B cell (primary cell): ENCODE measurements around the gene CCL11. TPM values are rescaled to one million over a fixed set of nuclear protein-coding genes. Genes with fewer than 3 reads are reported as not detected.

ENCODE experiments used
- ATAC-seq: fragments of 200-7000 bp; cut with Tn5 transposase; one replicate; pipeline ENCODE4 v1.10.0; 2021; ENCODE audit warnings: low read depth, mild to moderate bottlenecking, moderate number of reproducible peaks, moderate library complexity
- CTCF ChIA-PET: fragments of 350-600 bp; sonication (Branson Sonifier 250); formaldehyde crosslinking; loops from one replicate; lab custom pipeline; 2021; ENCODE audit warnings: antibody characterized with exemption, inconsistent platforms; lab: Charles Lee
- POLR2A ChIA-PET: fragments of 350-600 bp; sonication (Branson Sonifier 250); formaldehyde crosslinking; loops from one replicate; lab custom pipeline; 2021; ENCODE audit warnings: antibody characterized with exemption; lab: Charles Lee
- DNase-seq: peaks from one replicate; pipeline ENCODE4 v3.0.0; 2013
- H2AFZ ChIP-seq: 2 replicates; pipeline ENCODE4 v1.6.1; 2012; ENCODE audit warnings: mild to moderate bottlenecking, low read depth, low read length; ENCODE audit not compliant: insufficient read depth, poor library complexity, severe bottlenecking
- H3K27ac ChIP-seq, 2 donors: 1 replicate in 1 of 2; 2 replicates in 1 of 2; pipeline ENCODE4 v1.5.1; 2012 to 2013; ENCODE audit warnings: low read length in 2 of 2, mild to moderate bottlenecking in 2 of 2, moderate library complexity in 1 of 2
- H3K27me3 ChIP-seq, 4 experiments: fragments of 200-600 bp in 1 of 4; sonication (generic) in 1 of 4; replicated peaks in 1 of 4; 1 replicate in 2 of 4; 2 replicates in 2 of 4; pipeline versions ENCODE4 v1.6.1 to v1.7.0; 2013 to 2016; ENCODE audit warnings: low read length in 3 of 4, mild to moderate bottlenecking in 2 of 4, mixed read lengths in 1 of 4, moderate library complexity in 1 of 4; ENCODE audit not compliant: insufficient read depth in 4 of 4, control insufficient read depth in 3 of 4; ENCODE audit errors: control extremely low read depth in 1 of 4
- H3K36me3 ChIP-seq, 2 experiments: replicated peaks in 1 of 2; 1 replicate in 1 of 2; 2 replicates in 1 of 2; pipeline versions ENCODE4 v1.6.1 to v1.7.1; 2013; ENCODE audit warnings: low read length in 1 of 2; ENCODE audit not compliant: insufficient read depth in 2 of 2, control insufficient read depth in 1 of 2; ENCODE audit errors: control extremely low read depth in 1 of 2, extremely low read depth in 1 of 2
- H3K4me1 ChIP-seq, 2 donors: fragments of 200-600 bp in 1 of 2; sonication (generic) in 1 of 2; 1 replicate in 1 of 2; 2 replicates in 1 of 2; pipeline versions ENCODE4 v1.5.1 to v1.6.1; 2013 to 2017; ENCODE audit warnings: low read length in 2 of 2; ENCODE audit not compliant: control insufficient read depth in 2 of 2, insufficient read depth in 2 of 2
- H3K4me2 ChIP-seq: replicated peaks from 2 replicates; pipeline ENCODE3; 2012; ENCODE audit warnings: mild to moderate bottlenecking, low read depth, low read length; ENCODE audit not compliant: poor library complexity, severe bottlenecking
- H3K4me3 ChIP-seq, 5 experiments: fragments of 200-600 bp in 1 of 5; sonication (generic) in 1 of 5; 1 replicate in 3 of 5; 2 replicates in 2 of 5; pipeline versions ENCODE4 v1.5.1 to v1.7.0; 2011 to 2016; ENCODE audit warnings: low read length in 4 of 5, mild to moderate bottlenecking in 4 of 5, low read depth in 2 of 5, control low read depth in 1 of 5, moderate library complexity in 1 of 5; ENCODE audit not compliant: insufficient read depth in 1 of 5; ENCODE audit errors: control extremely low read depth in 1 of 5, extremely low read depth in 1 of 5
- H3K79me2 ChIP-seq: fragments of 200-600 bp; sonication (generic); one replicate; pipeline ENCODE4 v1.6.0; 2016; ENCODE audit warnings: low read length; ENCODE audit not compliant: control insufficient read depth, insufficient read depth
- H3K9ac ChIP-seq: fragments of 200-600 bp; sonication (generic); 2 replicates; pipeline ENCODE4 v1.6.1; 2017; ENCODE audit warnings: mild to moderate bottlenecking, low read length, moderate library complexity
- H3K9me3 ChIP-seq, 3 donors: one replicate each; pipeline versions ENCODE4 v1.6.1 to v1.7.1; 2013; ENCODE audit warnings: low read length in 2 of 3; ENCODE audit not compliant: control insufficient read depth in 2 of 3, insufficient read depth in 1 of 3; ENCODE audit errors: control extremely low read depth in 1 of 3
- H4K20me1 ChIP-seq: 2 replicates; pipeline ENCODE4 v1.6.0; 2012; ENCODE audit warnings: mild to moderate bottlenecking, low read length; ENCODE audit not compliant: insufficient read depth, control insufficient read depth, poor library complexity, severe bottlenecking
- H3K27ac Mint-ChIP-seq: one replicate; pipeline ENCODE4 v1.8.0; 2021; ENCODE audit warnings: mixed read lengths
- H3K27me3 Mint-ChIP-seq: one replicate; pipeline ENCODE4 v1.8.0; 2021; ENCODE audit warnings: mixed read lengths
- H3K4me1 Mint-ChIP-seq: one replicate; pipeline ENCODE4 v1.8.0; 2021; ENCODE audit warnings: mixed read lengths
- H3K4me3 Mint-ChIP-seq: one replicate; pipeline ENCODE4 v1.8.0; 2021; ENCODE audit warnings: mixed read lengths
- H3K9me3 Mint-ChIP-seq: one replicate; pipeline ENCODE4 v1.8.0; 2022; ENCODE audit warnings: mixed read lengths; ENCODE audit not compliant: insufficient read depth
- CTCF ChIP-seq: fragments of 200-600 bp; IDR thresholded peaks from one replicate; pipeline ENCODE4 v1.8.0; 2022; ENCODE audit warnings: antibody characterized with exemption, mild to moderate bottlenecking
- EZH2 ChIP-seq: IDR thresholded peaks from 2 replicates; pipeline ENCODE4 v1.6.1; 2012; ENCODE audit warnings: borderline replicate concordance, low read depth, mild to moderate bottlenecking, moderate library complexity, low read length; ENCODE audit not compliant: insufficient read depth, poor library complexity, severe bottlenecking
- WGBS: methylation state at CpG from one replicate; pipeline ENCODE4 v1.1.5; 2013; ENCODE audit warnings: missing lambda C conversion rate; ENCODE audit not compliant: insufficient coverage; 5-methylcytosine and 5-hydroxymethylcytosine counted together
- intact Hi-C: fragments of 100-400 bp; cut with micrococcal nuclease; formaldehyde crosslinking; loops from one replicate; pipeline ENCODE4 v1.10.0; 2022
- polyA plus RNA-seq: library from polyadenylated mRNA; depleted of rRNA; stranded (reverse); fragments of >200 nt; gene quantifications from 2 replicates; pipeline ENCODE4 v1.2.3, GENCODE V29; 2012
- total RNA-seq, 2 donors: library from RNA; stranded (reverse); fragments of 120-200 nt in 1 of 2; gene quantifications; 1 replicate in 1 of 2; 2 replicates in 1 of 2; pipeline versions ENCODE4 v1.2.3 to v1.2.4, GENCODE V29; 2013 to 2022

Gene CCL11
- total and polyA plus RNA-seq, 2 donors (not counting 1 experiment from before 2014, with no cell fraction given): not detected

GRCh38 chr17:34311291-34311690 is 25.7 kb downstream of the CCL11 start:
- ChIA-PET CTCF (no interaction called here), POLR2A (no interaction called here)
- Histone ChIP-seq H3K4me2 (no peak overlapping the region), H3K36me3 (no peaks in the 10 kb centered on the region), H3K27ac (no peak overlapping the region), H3K9ac (no peak overlapping the region), H2AFZ (no peak overlapping the region), H3K4me1 (peaks cover 0 to 3% of the 10 kb centered on the region in 2 donors), H3K9me3 (no peaks in the 10 kb centered on the region), H3K79me2 (no peaks in the 10 kb centered on the region), H4K20me1 (no peaks in the 10 kb centered on the region), H3K4me3 (no peak overlapping the region), H3K27me3 (peaks cover 0 to 9% (median 5%) of the 10 kb centered on the region in 4 experiments)
- ATAC-seq: no peak
- Mint-ChIP-seq H3K27me3 (peaks cover 44% of the 10 kb centered on the region), H3K27ac (no peak overlapping the region), H3K9me3 (no peaks in the 10 kb centered on the region), H3K4me3 (no peak overlapping the region), H3K4me1 (no peaks in the 10 kb centered on the region)
- intact Hi-C loops: no loop called here
- no peak for DNase-seq
- TF ChIP-seq CTCF: no peak
- TF ChIP-seq EZH2: no peak
- WGBS: no CpG with 5 or more reads among the region's 7 CpGs

- Histone ChIP-seq H3K27me3 (peaks cover 0 to 6% (median 4%) of the 10 kb centered on the region in 4 experiments), H3K4me3 (no peak overlapping the region), H3K27ac (no peak overlapping the region), H3K9ac (no peak overlapping the region), H3K79me2 (no peaks in the 10 kb centered on the region), H3K9me3 (no peaks in the 10 kb centered on the region), H3K36me3 (no peaks in the 10 kb centered on the region), H3K4me2 (no peak overlapping the region), H2AFZ (no peak overlapping the region), H4K20me1 (no peaks in the 10 kb centered on the region), H3K4me1 (peaks cover 0 to 3% of the 10 kb centered on the region in 2 donors)
- ChIA-PET CTCF (no interaction called here), POLR2A (no interaction called here)
- H3K4me3 Mint-ChIP-seq: no peak overlapping the region
- WGBS: 83% methylated on average over 3 of the region's 5 CpGs
- TF ChIP-seq CTCF: no peak
- TF ChIP-seq EZH2: no peak
- peaks cover 44% of the 10 kb centered on the region for H3K27me3 Mint-ChIP-seq
- intact Hi-C loops: no loop called here
- H3K9me3 Mint-ChIP-seq: no peaks in the 10 kb centered on the region
- H3K27ac Mint-ChIP-seq: no peak overlapping the region
- ATAC-seq (no peak), DNase-seq (no peak)
- no peaks in the 10 kb centered on the region for H3K4me1 Mint-ChIP-seq
Observed at GRCh38 chr17:34312080-34312479, 26.5 kb downstream of the CCL11 start.
